T-cell (primary cell): ENCODE results near the gene CYP4F12. TPM values are rescaled to one million over a fixed set of nuclear protein-coding genes. Genes with fewer than 3 reads are reported as not detected.

Experiments
- ATAC-seq, 4 experiments: fragments of 200-7000 bp in 3 of 4; fragments of 150-1000 bp in 1 of 4; cut with Tn5 transposase; replicated peaks in 1 of 4; 1 replicate in 3 of 4; 2 replicates in 1 of 4; pipeline ENCODE4 v1.10.0; 2021; ENCODE audit warnings: moderate library complexity in 3 of 4, mild to moderate bottlenecking in 2 of 4, moderate number of reproducible peaks in 1 of 4
- CTCF ChIA-PET, 2 donors: fragments of 300-600 bp; sonication (Branson Sonifier 250); formaldehyde crosslinking; loops; one replicate each; lab custom pipeline; 2022; ENCODE audit warnings: antibody characterized with exemption in 2 of 2; lab: Charles Lee
- POLR2A ChIA-PET, 2 donors: fragments of 300-600 bp; sonication (Branson Sonifier 250); formaldehyde crosslinking; loops; one replicate each; lab custom pipeline; 2022; ENCODE audit warnings: antibody characterized with exemption in 2 of 2; lab: Charles Lee
- DNase-seq, 35 experiments: peaks; one replicate each; pipeline versions ENCODE4 v3.0.0 to v3.0.0-alpha.2; 2013 to 2023
- H3K27ac ChIP-seq: one replicate; pipeline ENCODE4 v1.5.1; 2013; ENCODE audit warnings: low read length
- H3K27me3 ChIP-seq, 2 experiments: replicated peaks in 1 of 2; 1 replicate in 1 of 2; 2 replicates in 1 of 2; pipeline versions ENCODE4 v1.6.1 to v1.7.0; 2013; ENCODE audit warnings: low read length in 1 of 2, mixed read lengths in 1 of 2; ENCODE audit not compliant: control insufficient read depth in 2 of 2, insufficient read depth in 2 of 2; ENCODE audit errors: extremely low read depth in 1 of 2
- H3K36me3 ChIP-seq, 2 donors: 1 replicate in 1 of 2; 2 replicates in 1 of 2; pipeline versions ENCODE4 v1.6.1 to v1.7.0; 2013; ENCODE audit warnings: low read length in 1 of 2; ENCODE audit not compliant: control insufficient read depth in 2 of 2, insufficient read depth in 1 of 2; ENCODE audit errors: extremely low read depth in 1 of 2
- H3K4me1 ChIP-seq, 2 experiments: 1 replicate in 1 of 2; 2 replicates in 1 of 2; pipeline versions ENCODE4 v1.6.1 to v1.7.0; 2013; ENCODE audit warnings: low read length in 2 of 2, mixed read lengths in 1 of 2; ENCODE audit not compliant: insufficient read depth in 2 of 2, control insufficient read depth in 1 of 2; ENCODE audit errors: extremely low read depth in 1 of 2
- H3K4me3 ChIP-seq, 2 donors: 1 replicate in 1 of 2; 2 replicates in 1 of 2; pipeline versions ENCODE4 v1.5.1 to v1.7.0; 2013; ENCODE audit warnings: mild to moderate bottlenecking in 2 of 2, low read length in 1 of 2, moderate library complexity in 1 of 2; ENCODE audit not compliant: control insufficient read depth in 1 of 2; ENCODE audit errors: extremely low read depth in 1 of 2
- H3K9me3 ChIP-seq: 2 replicates; pipeline ENCODE4 v1.7.0; 2013
- H3K27ac Mint-ChIP-seq, 2 donors: one replicate each; pipeline ENCODE4 v1.8.0; 2020 to 2021; ENCODE audit warnings: mild to moderate bottlenecking in 2 of 2, mixed read lengths in 2 of 2
- H3K27me3 Mint-ChIP-seq, 2 donors: one replicate each; pipeline ENCODE4 v1.8.0; 2021 to 2022; ENCODE audit warnings: mixed read lengths in 2 of 2
- H3K36me3 Mint-ChIP-seq: one replicate; pipeline ENCODE4 v1.8.0; 2021; ENCODE audit warnings: mixed read lengths
- H3K4me1 Mint-ChIP-seq, 3 donors: one replicate each; pipeline ENCODE4 v1.8.0; 2020 to 2022; ENCODE audit warnings: mixed read lengths in 3 of 3, mild to moderate bottlenecking in 1 of 3
- H3K4me3 Mint-ChIP-seq, 3 donors: one replicate each; pipeline ENCODE4 v1.8.0; 2020 to 2022; ENCODE audit warnings: mild to moderate bottlenecking in 3 of 3, mixed read lengths in 3 of 3, moderate library complexity in 3 of 3
- H3K9me3 Mint-ChIP-seq, 3 donors: one replicate each; pipeline ENCODE4 v1.8.0; 2020 to 2022; ENCODE audit warnings: mixed read lengths in 3 of 3
- WGBS: methylation state at CpG from one replicate; pipeline ENCODE4 v1.1.5; 2013; ENCODE audit warnings: missing lambda C conversion rate; ENCODE audit not compliant: insufficient coverage; 5-methylcytosine and 5-hydroxymethylcytosine counted together
- total RNA-seq, 35 experiments: library from RNA in 6 of 35; stranded (reverse) in 6 of 35; fragments of 120-200 nt in 1 of 35; gene quantifications; one replicate each; pipeline versions ENCODE4 v1.2.1 to v1.2.4 and lab custom pipeline; 2013 to 2026

Gene CYP4F12
- total RNA-seq, 5 donors from 2014 or later (not counting 1 experiment from before 2014, with no cell fraction given): 0.13 to 2.4 (median 0.48) TPM

DNA sequence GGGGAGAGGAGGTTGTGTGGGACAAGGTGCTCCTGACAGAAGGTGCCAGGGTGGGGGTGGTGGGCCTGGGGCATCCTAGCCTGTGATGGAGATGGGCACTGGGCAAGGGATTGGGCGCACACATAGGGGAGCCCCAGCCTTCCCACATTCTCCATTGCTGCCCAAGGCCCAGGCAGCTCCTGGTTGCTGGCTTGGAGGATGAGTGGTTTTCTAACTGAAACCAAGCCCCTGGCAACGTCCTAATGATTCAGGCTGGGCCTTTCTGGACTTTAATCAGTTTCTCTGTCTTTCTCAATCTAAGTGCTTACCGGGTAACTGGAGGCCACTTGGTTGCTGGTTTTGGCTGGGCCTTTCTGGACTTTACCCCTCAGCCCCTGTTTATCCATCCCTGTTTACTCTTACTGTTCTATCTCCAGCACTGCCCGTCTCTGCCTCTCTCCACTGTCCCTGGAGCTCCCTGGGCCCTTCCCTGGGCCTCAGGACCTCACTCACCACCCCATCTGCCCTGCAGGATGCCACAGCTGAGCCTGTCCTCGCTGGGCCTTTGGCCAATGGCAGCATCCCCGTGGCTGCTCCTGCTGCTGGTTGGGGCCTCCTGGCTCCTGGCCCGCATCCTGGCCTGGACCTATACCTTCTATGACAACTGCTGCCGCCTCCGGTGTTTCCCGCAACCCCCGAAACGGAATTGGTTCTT is 31.8 kb upstream of the CYP4F12 start:
- no peak overlapping the region for H3K27ac ChIP-seq
- H3K4me3 Mint-ChIP-seq: no peak overlapping the region
- no peaks in the 10 kb centered on the region for H3K4me1 ChIP-seq
- CTCF ChIA-PET: no interaction called here
- H3K27ac Mint-ChIP-seq: no peak overlapping the region
- H3K36me3 Mint-ChIP-seq: no peaks in the 10 kb centered on the region
- H3K9me3 Mint-ChIP-seq: no peaks in the 10 kb centered on the region
- no peak for ATAC-seq
- H3K27me3 ChIP-seq: peaks cover 0 to 42% of the 10 kb centered on the region in 2 experiments
- 30% methylated on average over 6 of the region's 12 CpGs for WGBS
- H3K27me3 Mint-ChIP-seq: peaks cover 13 to 14% of the 10 kb centered on the region in 2 donors
- peaks cover 0 to 5% (median 0%) of the 10 kb centered on the region in 3 donors for H3K4me1 Mint-ChIP-seq
- H3K36me3 ChIP-seq: no peaks in the 10 kb centered on the region
- no peaks in the 10 kb centered on the region for H3K9me3 ChIP-seq
- POLR2A ChIA-PET: no interaction called here
- no peak overlapping the region for H3K4me3 ChIP-seq
- no peak for DNase-seq

DNA sequence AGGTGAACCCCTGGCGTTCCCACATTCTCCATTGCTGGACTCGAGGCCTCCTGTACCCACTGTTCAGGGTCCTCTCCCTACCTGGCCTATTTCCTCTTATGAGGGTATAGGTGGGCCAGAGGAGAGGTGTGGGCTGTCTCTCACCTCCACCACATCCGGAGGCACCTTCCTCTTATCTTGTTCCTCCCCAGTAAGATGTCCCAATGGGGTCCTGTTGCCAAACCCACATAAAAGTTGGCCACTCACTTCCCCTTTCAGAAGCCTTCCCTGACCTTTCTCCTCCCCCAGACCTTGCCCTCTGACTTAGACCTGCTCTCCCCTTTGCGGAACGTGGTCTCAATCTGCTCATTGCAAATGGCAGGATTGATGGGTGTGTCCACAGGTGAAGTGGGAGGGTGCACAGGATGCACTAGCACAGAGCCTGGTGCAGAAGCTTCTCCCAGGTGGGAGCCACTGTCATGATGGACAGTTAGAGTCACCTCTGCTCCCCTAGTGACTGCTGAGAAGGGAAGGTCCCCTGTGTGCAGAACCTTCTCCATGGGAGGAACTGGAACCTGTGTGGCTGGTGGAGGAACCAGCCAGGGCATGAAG is 30.9 kb upstream of the CYP4F12 start:
- Histone ChIP-seq H3K4me3 (no peak overlapping the region), H3K27ac (no peak overlapping the region), H3K36me3 (no peaks in the 10 kb centered on the region), H3K4me1 (no peaks in the 10 kb centered on the region), H3K27me3 (peaks cover 0 to 38% of the 10 kb centered on the region in 2 experiments), H3K9me3 (no peaks in the 10 kb centered on the region)
- ATAC-seq (no peak), DNase-seq (peak in 2 of 35 experiments; percentile 6 to 7)
- ChIA-PET CTCF (no interaction called here), POLR2A (no interaction called here)
- no peak overlapping the region for H3K27ac Mint-ChIP-seq
- no peaks in the 10 kb centered on the region for H3K36me3 Mint-ChIP-seq
- no peaks in the 10 kb centered on the region for H3K9me3 Mint-ChIP-seq
- peaks cover 14 to 17% of the 10 kb centered on the region in 2 donors for H3K27me3 Mint-ChIP-seq
- no peak overlapping the region for H3K4me3 Mint-ChIP-seq
- WGBS: 40% methylated on average over 1 of the region's 5 CpGs
- H3K4me1 Mint-ChIP-seq: peaks cover 0 to 5% (median 0%) of the 10 kb centered on the region in 3 donors

DNA sequence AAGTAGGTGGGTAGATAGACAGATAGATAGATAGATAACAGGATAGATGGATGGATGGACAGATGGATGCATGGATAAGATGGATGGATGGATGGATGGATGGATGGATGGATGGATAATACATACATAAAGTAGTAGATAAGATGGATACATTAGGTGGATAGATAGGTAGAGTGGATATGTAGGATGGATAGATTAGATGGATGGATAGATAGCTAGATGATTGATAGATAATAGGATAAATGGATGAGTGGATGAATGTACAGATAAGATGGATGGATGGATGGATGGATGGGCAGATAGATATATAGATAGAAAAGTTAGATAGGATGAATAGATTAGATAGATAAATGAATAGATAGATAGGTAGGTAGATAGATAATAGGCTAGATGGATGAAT is 30.1 kb upstream of the CYP4F12 start:
- Histone ChIP-seq H3K4me1 (no peaks in the 10 kb centered on the region), H3K9me3 (no peaks in the 10 kb centered on the region), H3K4me3 (no peak overlapping the region), H3K27ac (no peak overlapping the region), H3K27me3 (peaks cover 0 to 38% of the 10 kb centered on the region in 2 experiments), H3K36me3 (no peaks in the 10 kb centered on the region)
- DNase-seq: no peak
- no peaks in the 10 kb centered on the region for H3K36me3 Mint-ChIP-seq
- H3K9me3 Mint-ChIP-seq: no peaks in the 10 kb centered on the region
- peaks cover 8 to 13% of the 10 kb centered on the region in 2 donors for H3K27me3 Mint-ChIP-seq
- no peak for ATAC-seq
- H3K4me3 Mint-ChIP-seq: no peak overlapping the region
- no peak overlapping the region for H3K27ac Mint-ChIP-seq
- ChIA-PET POLR2A (no interaction called here), CTCF (no interaction called here)
- H3K4me1 Mint-ChIP-seq: peaks cover 0 to 5% (median 0%) of the 10 kb centered on the region in 3 donors

DNA sequence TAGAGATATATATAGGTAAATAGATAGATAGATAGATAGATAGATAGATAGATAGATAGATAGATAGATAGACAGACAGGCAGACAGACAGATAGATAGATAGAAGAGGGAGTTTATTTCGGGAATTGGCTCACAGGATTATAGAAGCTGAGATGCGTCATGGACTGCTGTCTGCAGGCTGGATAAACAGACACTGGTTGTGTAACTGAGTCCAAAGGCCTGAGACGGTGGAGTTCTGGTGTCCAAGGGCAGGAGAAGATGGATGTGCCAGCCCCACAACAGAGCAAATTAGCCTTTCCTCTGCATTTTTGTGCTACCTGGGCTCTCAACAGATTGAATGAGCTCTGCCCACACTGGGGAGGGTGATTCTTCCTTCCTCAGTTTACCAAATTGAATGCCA is 29.5 kb upstream of the CYP4F12 start:
- POLR2A ChIA-PET: no interaction called here
- Histone ChIP-seq H3K36me3 (no peaks in the 10 kb centered on the region), H3K4me3 (no peak overlapping the region), H3K27me3 (peaks cover 0 to 38% of the 10 kb centered on the region in 2 experiments), H3K27ac (no peak overlapping the region), H3K4me1 (no peaks in the 10 kb centered on the region), H3K9me3 (no peaks in the 10 kb centered on the region)
- ATAC-seq: no peak
- CTCF ChIA-PET: no interaction called here
- Mint-ChIP-seq H3K9me3 (no peaks in the 10 kb centered on the region), H3K36me3 (no peaks in the 10 kb centered on the region), H3K27me3 (peaks cover 8 to 11% of the 10 kb centered on the region in 2 donors), H3K4me3 (no peak overlapping the region), H3K27ac (no peak overlapping the region), H3K4me1 (peaks cover 0 to 5% (median 0%) of the 10 kb centered on the region in 3 donors)
- WGBS: 83% methylated on average over 2 of the region's 3 CpGs
- DNase-seq: no peak

DNA sequence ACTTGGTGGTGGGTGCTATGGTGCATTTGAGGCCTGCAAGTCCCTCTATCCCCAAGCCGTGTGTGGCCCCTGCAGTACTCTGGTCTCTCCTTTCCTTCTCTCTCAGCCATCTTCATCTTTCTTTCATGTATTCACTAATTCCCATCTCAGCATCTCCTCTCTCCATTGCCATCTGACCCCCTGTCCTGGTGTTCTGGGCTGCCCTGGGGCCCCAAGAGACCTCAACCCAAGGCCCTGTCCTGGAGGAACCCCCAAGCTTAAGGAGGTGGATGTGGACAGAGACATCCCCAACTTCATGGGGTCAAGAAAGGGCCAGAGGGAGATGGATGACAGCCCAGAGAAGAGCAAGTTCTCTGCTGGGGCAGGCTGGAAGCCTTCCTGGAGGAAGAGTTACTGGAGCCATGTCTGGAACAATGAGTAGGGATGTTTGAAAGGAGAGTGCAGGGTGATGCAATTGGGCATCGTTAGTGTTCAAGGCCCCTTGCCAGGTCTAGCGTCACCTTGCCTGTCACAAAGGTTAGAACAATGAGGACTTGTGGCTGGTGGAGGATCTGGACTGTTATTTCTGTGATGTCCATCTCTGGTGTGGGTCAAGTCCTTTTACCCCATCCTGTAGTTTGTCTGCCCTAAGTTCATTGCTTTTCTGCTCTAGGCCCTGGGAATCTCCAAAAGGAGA is 28.7 kb upstream of the CYP4F12 start:
- no peaks in the 10 kb centered on the region for H3K4me1 ChIP-seq
- no peak for ATAC-seq
- peaks cover 0 to 5% (median 0%) of the 10 kb centered on the region in 3 donors for H3K4me1 Mint-ChIP-seq
- ChIA-PET CTCF (no interaction called here), POLR2A (no interaction called here)
- H3K4me3 Mint-ChIP-seq: no peak overlapping the region
- H3K27me3 Mint-ChIP-seq: peaks cover 8 to 11% of the 10 kb centered on the region in 2 donors
- no peak overlapping the region for H3K4me3 ChIP-seq
- H3K27me3 ChIP-seq: peaks cover 0 to 35% of the 10 kb centered on the region in 2 experiments
- no peaks in the 10 kb centered on the region for H3K36me3 ChIP-seq
- no peaks in the 10 kb centered on the region for H3K36me3 Mint-ChIP-seq
- H3K27ac ChIP-seq: no peak overlapping the region
- H3K9me3 Mint-ChIP-seq: no peaks in the 10 kb centered on the region
- WGBS: no CpG with 5 or more reads among the region's 3 CpGs
- DNase-seq: no peak
- no peaks in the 10 kb centered on the region for H3K9me3 ChIP-seq
- no peak overlapping the region for H3K27ac Mint-ChIP-seq

DNA sequence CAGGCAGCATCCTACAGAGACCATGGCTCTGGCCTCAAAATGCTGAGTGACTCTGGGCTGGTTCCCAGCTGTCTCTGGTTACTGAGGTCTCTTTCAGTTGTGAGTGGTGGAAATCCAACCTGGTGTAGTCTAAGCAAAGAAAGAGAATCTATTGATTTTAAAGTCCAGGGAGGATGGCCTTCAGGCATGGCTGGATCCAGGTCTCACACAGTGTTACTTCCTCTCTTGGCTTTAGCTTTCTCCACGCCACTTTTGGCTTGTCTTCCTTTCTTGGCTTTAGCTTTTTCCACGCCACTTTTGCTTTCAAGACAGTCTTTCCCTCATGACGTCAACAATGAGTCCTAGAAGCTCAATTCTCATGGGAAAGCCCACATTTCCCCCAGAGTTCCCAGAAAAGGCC is 28.1 kb upstream of the CYP4F12 start:
- CTCF ChIA-PET: no interaction called here

More for the DNA sequence above, 28.1 kb upstream of the CYP4F12 start:
- 62% methylated on average over 3 of the region's 3 CpGs for WGBS
- H3K9me3 Mint-ChIP-seq: no peaks in the 10 kb centered on the region
- H3K36me3 ChIP-seq: no peaks in the 10 kb centered on the region
- H3K4me1 ChIP-seq: no peaks in the 10 kb centered on the region
- H3K9me3 ChIP-seq: no peaks in the 10 kb centered on the region
- DNase-seq (no peak), ATAC-seq (no peak)
- no peak overlapping the region for H3K4me3 Mint-ChIP-seq
- H3K27ac Mint-ChIP-seq: no peak overlapping the region
- no peak overlapping the region for H3K4me3 ChIP-seq
- H3K27ac ChIP-seq: no peak overlapping the region
- H3K27me3 ChIP-seq: peaks cover 0 to 35% of the 10 kb centered on the region in 2 experiments
- H3K36me3 Mint-ChIP-seq: no peaks in the 10 kb centered on the region
- H3K4me1 Mint-ChIP-seq: peaks cover 0 to 5% (median 0%) of the 10 kb centered on the region in 3 donors
- POLR2A ChIA-PET: no interaction called here
- peaks cover 8 to 11% of the 10 kb centered on the region in 2 donors for H3K27me3 Mint-ChIP-seq
